GM18517 (cell line): ENCODE results near the gene GABRB3.

Source experiments
- ATAC-seq: cut with Tn5 transposase; IDR thresholded peaks from one replicate; pipeline ENCODE4 v1.9.1; 2021; ENCODE audit warnings: mild to moderate bottlenecking, moderate library complexity; ENCODE audit not compliant: unreplicated experiment

GABRB3 gene

DNA sequence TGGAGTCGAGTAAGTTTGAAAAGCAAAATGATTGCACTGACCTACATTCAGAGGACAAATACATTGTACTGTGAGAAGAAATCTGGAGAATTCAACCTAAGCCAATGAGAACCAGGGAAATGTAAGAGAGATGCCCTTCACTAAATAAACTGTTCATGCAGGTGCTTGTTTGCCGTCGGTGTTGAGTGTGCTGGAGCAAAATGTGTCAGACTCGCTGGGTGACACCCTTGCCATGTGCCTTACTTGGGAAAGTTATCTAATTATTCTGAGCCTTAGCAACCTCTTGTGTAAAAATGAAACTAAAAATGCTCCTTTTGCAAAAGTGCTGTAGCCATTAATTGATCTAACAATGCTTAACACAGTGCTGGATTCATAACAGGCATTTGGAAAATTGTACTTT is 140.4 kb downstream of the GABRB3 start:
- ATAC-seq, result no peak

DNA sequence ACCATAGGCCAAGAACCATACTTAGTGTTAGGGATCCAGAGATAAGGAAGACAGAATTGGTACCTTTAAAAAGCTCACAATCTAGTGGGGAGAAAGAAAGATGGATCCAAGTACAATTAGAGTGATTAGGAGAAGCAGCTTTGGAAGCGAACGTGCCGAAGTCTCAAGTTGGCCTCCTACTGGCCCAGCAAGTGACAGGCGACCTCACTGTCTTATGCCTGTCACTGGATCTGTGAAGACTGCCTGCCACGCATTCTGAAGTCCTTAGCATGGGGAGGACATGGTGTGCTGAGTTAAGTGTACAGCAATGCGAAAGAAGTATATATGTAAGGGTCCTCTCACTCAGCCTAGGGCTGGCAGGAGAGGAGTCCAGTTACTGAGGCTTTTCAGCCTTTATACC is 141.0 kb downstream of the GABRB3 start:
- ATAC-seq, result no peak

DNA sequence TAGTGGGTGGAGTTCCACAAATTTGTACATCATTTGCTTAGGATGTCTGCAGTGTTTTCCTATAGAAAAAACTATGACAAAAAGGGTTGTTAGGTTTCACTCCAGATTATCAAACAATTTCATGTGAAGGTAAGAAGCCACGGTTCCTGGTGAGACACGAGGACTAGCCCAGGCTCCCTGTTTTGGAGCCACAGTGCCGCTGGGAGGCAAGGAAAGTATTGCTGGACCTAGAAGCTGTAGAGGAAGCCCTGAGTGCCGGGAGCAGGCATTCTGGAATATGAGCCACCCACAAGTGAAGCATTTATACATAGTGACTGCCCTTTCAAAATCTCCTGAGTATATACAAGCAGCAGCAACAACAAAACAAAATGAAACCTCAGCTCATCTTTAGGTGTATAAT is 142.0 kb downstream of the GABRB3 start:
- no peak for ATAC-seq

DNA sequence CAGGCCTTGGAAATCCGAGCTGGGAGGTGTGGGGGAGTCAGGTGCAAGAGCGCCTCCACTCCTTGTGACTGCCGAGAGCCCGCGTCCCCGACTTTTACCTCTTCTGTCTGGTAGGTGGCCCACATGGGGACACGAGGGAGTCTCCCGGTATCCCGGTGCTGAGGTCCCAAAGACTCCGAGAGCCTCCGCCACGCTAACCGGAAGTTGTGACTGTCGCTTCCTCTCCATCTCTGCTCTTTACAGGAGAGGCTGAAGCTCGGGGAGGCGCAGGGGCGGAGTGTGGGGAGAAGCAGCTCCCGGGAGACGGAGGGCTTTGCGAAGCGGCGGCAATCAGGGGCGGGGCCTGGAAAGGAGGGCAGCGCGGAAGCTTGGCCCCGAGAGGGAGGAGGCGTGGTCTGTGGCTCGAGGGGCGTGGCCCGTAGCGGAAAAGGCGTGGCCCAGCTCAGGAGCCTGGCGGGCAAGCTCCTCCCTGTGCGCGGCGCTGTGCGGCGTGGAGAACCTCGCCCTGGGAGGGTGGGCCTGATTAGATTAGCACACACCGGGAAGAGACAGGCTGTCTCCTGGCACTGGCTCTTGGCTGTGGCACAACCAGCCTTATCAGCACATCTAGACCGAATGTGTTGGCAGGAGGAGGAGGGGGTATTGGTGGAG is 143.9 kb downstream of the GABRB3 start:
- ATAC-seq, result no peak

DNA sequence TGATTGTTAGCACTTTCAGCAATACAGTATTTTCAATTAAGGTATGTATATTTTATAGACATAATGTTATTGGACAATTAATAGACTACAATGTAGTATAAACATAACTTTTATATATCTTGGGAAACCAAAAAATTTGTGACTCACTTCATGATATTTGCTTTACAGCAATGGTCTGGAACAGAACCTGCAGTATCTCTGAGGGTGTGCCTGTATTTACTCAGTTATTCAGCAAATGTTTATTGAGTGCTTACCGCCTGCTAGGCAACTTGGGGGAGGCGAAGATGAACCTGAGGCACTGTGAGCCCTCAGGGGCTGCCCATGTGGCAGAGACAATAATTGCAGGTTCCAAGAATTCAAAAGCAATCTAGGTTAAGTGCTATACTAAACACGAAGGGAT is 144.8 kb downstream of the GABRB3 start:
- no peak for ATAC-seq

DNA sequence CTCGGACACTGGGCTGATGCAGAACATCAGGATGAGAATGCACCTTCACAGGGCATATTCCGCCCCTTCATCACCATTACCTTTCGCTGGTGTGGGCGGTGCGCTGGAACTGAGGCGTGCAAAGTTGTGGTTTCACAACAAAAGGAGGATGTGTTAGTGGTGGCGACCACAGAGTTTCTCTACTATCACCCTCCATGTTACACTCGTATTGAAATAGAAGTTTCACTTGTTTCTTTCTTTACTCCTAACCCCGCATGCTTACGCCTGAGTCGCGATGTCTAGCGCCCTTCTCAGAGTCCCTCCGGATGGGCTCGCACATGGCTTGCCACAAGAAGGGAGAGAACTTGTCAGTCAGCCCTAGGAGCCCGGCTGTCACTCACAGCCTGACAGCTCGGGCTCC is 148.7 kb downstream of the GABRB3 start:
- no peak for ATAC-seq

DNA sequence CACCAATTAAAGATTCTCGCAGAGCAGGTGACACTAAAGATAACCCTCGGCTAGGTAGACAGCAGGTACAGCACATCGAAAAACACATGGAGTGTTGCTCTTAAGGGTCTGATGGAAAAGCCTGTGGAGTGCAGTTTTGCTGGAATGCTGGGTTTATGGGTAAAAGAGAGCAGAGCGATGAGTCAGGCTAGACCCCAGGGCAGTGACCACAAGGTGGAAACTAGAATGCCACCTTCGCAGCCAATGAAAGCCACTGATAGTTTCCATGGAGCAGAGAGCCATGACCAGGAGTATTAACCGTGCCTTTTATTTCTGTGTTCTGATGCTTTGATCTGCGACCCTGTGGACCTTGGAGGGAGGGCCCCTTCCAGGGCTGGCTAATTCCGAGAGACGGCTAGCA is 149.8 kb downstream of the GABRB3 start:
- ATAC-seq, result no peak

DNA sequence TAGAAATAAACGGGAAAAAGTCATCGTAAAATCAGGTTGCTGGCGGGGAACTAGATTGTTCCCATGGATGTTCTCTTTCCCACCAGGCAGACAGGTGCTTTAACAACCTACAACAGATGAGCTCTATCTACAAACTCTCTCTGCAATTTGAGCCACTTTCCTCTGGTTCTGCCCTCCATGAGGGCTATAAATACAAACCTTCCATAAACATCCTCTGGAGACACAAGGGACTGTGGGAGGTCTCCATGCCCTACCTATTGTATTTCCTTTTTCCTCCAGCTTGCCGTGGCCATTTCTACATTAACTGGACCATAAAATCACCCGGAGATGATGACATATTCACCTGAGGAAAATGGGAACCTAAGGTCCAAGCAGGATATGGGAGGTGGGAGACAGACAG is 151.1 kb downstream of the GABRB3 start:
- ATAC-seq, result no peak

DNA sequence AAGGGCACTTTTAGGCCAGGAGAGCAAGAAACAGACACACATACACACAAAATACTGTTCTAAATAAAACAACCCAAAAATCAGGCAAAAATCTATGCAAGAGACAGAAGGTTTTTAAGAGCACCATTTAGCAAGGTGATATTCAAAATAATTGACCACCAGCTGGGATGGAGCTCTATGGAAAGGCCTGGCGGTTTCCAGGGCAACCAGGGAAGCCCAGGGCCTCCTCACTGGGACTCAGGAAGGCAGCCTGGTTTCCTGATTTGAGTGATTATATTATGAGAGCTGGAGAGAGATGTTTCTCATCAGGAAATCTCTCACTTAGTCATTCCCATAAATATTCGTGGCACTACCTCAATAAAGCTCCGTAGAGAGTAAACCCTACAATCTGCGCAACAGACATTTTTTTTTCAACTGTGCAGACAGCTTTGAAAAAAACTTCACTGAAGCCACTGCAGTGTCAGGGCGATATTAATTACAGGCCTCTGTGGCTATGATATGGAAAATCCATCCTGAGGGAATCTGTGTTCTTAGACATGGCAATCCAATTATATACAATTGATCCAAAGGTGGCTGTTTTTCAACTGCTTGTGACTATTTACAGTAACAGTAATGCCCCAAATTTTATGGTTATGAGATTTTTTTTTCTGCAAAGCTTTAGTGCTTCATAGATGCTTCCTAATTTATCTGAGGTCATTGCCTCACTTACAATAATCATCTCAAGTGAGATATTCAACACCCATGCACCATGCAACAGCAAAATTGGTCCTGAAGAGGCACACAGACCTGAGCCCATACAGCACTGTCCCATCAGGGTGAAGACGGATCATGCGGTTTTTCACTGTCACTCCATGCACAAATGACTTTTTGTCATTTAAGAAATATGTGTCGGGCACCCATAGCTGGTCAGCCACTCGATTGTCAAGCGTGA is 152.1 kb downstream of the GABRB3 start:
- no peak for ATAC-seq

DNA sequence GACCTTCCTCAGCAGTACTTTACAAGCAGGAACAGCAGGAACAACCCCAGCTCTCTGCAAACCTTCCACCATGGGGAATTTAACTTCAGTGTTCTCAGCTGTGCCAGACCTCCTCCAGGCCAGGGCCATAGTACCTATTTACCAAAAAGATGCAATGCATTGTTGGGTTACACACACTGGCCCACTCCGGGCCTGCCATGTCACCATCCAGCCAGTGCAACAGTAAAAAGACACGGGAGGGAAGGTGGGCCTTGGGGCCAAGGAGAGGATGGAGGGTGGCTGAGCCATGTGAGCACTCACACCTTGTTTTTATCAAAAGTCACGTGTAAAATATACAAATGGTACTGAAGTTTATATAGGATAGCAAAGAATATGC is 157.0 kb downstream of the GABRB3 start:
- ATAC-seq, result no peak

DNA sequence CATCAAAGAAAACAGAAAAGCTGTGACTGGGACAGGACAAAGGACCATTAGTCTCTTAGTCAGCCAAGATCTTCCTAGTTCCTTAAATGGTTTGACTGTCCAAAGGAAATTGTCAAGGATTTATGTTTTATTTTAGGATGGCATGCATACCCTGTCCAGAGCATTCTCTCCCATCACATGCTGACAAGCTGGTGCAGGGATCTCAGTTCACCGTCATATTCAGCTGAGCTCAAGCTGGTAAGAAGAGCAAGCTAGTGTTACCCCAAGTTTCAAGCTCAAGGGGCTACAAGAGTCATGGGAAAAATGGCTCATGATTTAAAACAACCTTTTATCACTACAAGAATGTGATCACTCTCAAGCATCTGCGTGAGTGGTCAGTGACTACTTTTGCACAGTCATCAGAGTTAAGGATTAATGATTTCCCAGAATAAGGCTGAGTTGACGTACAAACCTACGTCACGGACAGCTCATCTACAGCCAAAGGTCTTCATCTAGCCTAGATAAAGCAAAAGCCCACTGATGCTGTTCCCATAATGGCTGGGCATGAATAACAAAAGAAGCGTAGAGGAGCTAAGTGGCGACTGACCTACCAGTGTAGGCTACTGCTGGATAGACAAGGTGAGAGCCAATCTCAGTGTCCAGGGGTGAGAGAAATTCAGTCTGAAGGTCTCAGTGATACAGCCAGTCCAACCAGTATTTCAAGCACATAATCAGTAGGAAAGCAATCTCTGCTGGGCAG is 157.5 kb downstream of the GABRB3 start:
- ATAC-seq, result no peak

DNA sequence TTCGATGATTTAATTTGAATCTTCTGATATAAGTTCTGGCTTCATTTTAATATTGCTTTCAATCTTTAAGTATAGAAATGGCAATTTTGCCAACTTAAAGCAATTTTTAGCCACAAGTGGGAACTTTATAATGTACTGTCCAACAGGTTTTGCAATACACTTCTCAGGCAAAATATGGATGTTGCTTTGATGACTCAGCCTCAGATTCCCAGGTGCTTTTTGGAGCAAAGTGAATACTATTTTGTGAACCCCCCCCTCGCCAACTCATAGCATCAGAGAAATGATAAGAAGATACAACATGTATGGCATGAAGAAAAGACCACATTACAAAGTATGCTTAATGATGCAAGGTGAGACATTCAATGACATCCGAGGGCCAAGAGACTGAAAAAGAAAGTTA is 158.1 kb downstream of the GABRB3 start:
- no peak for ATAC-seq

DNA sequence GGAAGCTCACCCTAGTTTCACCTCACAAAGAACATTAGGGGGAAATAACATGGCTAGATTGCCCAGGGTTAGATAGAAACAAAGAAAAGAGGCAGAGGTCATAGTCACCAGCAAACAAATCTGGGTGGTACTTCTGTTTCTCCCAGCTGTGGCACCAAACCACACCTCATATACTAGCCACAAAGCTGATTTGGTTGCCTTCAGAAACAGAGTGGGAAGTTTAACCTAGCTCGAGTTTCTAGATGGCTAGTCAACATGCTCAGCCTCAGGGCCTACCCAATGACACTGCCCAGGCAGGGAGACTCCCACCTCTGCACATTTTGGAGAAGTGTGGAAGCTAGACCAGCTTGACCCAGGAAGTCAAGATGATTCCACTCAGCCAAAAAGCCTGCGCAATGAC is 174.2 kb downstream of the GABRB3 start:
- no peak for ATAC-seq

DNA sequence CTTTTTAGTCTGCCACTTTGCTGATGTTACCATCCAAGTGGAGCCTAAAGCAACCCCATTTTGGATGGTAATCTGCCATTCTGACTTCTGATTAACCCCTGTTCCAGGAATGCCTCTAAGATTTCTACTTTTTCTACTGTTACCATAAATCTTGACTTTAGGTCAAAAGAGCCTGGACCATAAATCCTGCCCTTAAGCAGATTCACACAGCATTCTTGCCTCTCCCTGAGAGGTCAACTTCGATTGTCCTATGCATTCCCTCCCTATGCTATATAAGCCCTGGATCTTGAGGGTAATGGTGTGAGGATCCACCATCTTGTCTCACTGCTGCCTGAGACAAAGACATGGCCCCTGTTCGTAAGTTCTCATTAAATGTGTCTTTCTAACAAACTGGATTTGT is 177.3 kb downstream of the GABRB3 start:
- ATAC-seq, result no peak

DNA sequence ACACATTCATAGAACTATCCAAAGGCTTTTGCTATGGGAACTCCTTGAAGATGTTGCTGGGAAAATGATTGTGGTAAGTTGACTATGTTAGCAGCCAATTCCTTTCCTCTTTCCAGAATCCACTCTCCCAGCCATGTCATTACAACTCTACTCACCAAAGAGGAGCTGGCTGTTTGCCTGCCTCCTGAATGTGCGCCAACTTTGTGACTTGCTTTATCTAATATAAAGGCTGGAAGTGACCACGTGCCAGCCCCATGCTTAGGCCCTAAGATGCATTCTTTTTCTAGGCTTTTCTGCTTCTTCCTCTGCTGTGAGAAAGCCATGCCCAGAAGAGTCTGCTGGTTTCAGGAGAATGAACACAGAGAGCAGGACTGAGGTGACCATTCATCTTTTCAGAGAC is 182.2 kb downstream of the GABRB3 start:
- no peak for ATAC-seq

DNA sequence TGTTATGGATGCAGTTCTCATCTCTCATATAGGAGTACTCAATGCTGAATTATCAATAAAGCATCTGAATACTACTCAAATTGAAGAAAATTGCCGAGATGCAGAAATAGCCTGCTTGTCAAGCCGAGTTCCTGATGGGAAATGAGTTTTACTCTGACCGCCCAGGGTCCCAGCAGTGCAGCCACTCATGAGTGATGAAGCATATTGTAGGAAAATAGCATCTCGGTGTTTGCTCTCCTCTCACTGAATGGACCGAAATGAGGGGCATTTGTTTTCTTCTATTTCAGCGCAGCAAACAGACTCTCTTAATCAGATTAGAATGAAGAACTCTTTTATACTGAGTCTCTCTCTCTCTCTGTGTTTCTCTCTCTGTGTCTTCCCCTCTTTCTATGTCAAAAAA is 190.0 kb downstream of the GABRB3 start:
- no peak for ATAC-seq

DNA sequence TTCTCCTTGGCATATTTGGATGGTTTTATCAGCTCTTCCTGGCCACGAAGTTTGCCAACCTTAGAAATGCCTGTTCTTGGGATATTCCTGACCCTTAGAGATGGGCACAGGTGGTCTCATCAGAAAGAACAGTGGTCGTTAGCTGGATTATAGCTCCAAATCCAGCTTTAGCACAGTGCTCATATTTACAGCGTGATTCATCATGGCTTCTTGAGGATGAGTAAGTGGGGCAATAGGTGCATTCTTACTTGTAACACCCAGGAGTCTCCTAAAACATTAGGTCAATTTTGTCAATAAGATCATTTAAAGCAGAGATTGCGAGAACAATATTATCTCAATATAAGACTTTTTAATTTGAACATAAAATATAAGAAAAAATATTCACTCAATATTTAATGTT is 191.9 kb downstream of the GABRB3 start:
- ATAC-seq, result no peak

DNA sequence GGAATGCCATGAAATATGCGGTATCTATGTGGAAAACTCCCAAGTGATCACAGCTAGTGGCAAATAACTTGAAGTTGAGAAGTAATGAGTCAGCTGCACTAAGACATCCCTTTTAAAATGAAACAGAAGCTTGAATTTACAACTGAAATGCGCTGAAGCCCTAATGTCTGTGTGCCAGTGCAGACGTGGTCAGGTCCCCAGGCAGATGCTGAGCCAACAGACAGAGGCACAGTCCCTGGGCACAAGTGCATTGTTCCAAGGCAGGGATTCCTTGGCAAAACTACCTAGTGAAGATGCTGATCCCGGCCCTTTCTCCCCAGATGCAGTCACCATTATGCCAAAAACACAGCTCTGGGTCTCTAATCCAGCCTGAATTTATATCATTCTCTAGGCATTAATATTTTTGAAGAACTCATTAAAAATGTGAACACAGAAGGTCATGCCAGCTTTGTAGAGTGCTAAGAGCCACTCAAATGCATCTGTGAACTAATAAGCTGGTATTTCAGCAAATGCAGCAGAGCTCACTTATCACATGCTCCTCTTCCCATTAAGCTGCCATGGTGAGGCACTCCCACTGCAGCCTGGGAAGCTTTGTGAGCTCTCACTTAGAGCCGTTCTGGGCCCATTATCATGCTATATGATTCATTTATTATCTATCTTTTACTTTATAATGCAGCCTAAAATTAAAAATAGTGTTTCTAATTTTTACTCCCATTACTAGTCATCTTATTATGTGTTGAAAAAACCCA is 200.1 kb downstream of the GABRB3 start:
- no peak for ATAC-seq

DNA sequence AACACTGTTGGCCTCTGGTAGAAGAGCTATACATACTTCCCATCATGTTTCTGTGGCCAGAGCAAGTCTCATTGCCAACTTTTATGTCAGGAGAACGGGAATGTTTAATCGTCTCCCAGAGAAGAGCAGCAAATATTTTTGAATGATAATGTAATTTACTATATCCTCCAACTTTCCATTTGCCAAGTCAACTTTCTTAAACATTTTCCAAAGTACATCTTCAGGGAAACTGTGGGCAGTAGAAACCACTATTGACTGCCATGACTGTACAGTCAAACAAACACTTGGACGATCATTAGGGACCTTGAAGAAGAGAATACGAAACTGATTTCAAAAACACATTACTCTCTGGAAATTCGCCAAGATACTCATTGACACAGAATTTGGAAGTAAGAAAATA is 201.5 kb downstream of the GABRB3 start:
- no peak for ATAC-seq

DNA sequence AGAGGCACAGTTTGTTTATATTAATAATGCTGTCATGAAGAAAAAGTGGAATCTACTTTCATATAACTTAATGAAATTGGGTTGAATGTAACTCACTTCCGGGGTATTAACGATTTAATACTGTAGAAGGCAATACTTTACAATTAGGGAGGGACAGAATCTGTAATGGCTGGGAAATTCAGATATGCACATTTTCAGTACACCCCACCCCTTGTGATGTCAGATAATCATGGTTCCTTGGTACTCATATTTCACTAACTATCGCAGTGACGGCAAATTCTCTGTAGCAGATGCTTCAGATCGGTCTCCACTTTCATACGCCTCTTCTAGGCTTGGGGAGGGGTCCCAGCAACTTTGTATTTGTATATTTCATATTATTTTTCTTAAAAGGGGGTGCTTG is 207.3 kb downstream of the GABRB3 start:
- ATAC-seq, result no peak

DNA sequence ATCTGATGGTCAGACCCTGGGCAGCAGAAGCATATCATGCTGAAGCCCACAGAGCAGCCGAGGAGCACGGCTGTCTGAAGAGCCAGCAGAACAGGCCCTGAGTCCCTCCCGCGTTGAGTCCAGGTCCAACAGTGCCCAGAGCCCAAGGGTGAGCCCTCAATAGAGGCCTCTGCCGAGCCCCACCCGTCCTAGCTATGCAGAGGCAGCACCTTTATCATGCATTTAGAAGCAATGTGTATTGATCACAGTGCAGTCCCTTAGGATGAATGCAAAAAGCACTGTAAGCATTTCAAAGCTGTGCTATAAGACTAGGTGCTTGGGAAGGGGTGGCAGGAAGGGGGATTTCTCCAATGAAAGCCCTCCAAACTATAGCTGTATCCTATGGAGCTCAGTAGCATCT is 208.5 kb downstream of the GABRB3 start:
- no peak for ATAC-seq
